Adrenal gland (tissue), 5 donors: ENCODE results near the gene NFIL3.

Source experiments
- CTCF ChIP-seq, 6 experiments: fragments of 450-650 bp in 4 of 6; fragments of 200-600 bp in 2 of 6; sonication (generic) in 1 of 6; IDR thresholded peaks; 1 replicate in 5 of 6; 2 replicates in 1 of 6; pipeline versions ENCODE4 v1.5.1 to v1.8.0; 2016 to 2021; ENCODE audit warnings: antibody characterized with exemption in 6 of 6, mild to moderate bottlenecking in 2 of 6, moderate library complexity in 1 of 6
- POLR2A ChIP-seq, 2 donors: fragments of 450-650 bp; IDR thresholded peaks; one replicate each; pipeline ENCODE4 v1.6.1; 2017; ENCODE audit warnings: antibody characterized with exemption in 2 of 2, mild to moderate bottlenecking in 2 of 2, moderate library complexity in 1 of 2
- donor health status: DM: no; HTN: no; CAD: no.

- TF ChIP-seq CTCF (IDR thresholded peaks at IDR 0.05) (no peak), POLR2A (IDR thresholded peaks at IDR 0.05) (no peak)
These were observed 21.5 kb upstream of the NFIL3 start for GRCh38 chr9:91445135-91445534.
